ENCODE results near the gene DTNA. TPM values are rescaled to one million over a fixed set of nuclear protein-coding genes. Genes with fewer than 3 reads are reported as not detected.

DTNA gene
- polyA plus RNA-seq, 1 donor from 2014 or later = not detected

GRCh38 chr18:34800381-34800780, 90.3 kb downstream of the DTNA start:
- no peaks in the 10 kb centered on the region for H3K36me3 Mint-ChIP-seq
- peaks cover 1% of the 10 kb centered on the region for H3K27me3 Mint-ChIP-seq
- no peak overlapping the region for H3K27ac Mint-ChIP-seq
- H3K4me1 Mint-ChIP-seq = peaks cover 0 to 2% (median 0%) of the 10 kb centered on the region in 3 donors
- H3K4me3 Mint-ChIP-seq = no peak overlapping the region
- no peaks in the 10 kb centered on the region for H3K9me3 Mint-ChIP-seq

- no peak overlapping the region for H3K27ac Mint-ChIP-seq
- H3K36me3 Mint-ChIP-seq = no peaks in the 10 kb centered on the region
- H3K4me3 Mint-ChIP-seq = no peak overlapping the region
- peaks cover 0 to 2% (median 0%) of the 10 kb centered on the region in 3 donors for H3K4me1 Mint-ChIP-seq
- H3K9me3 Mint-ChIP-seq = no peaks in the 10 kb centered on the region
- peaks cover 1% of the 10 kb centered on the region for H3K27me3 Mint-ChIP-seq
Observed at GRCh38 chr18:34801774-34802173, 91.7 kb downstream of the DTNA start.

- H3K36me3 Mint-ChIP-seq = no peaks in the 10 kb centered on the region
- peaks cover 0 to 2% (median 0%) of the 10 kb centered on the region in 3 donors for H3K4me1 Mint-ChIP-seq
- no peak overlapping the region for H3K27ac Mint-ChIP-seq
- H3K9me3 Mint-ChIP-seq = no peaks in the 10 kb centered on the region
- H3K27me3 Mint-ChIP-seq = peaks cover 1% of the 10 kb centered on the region
- H3K4me3 Mint-ChIP-seq = no peak overlapping the region
Observed at GRCh38 chr18:34802959-34803358, 92.9 kb downstream of the DTNA start.

GRCh38 chr18:34803877-34804400, 93.8 kb downstream of the DTNA start:
- no peak overlapping the region for H3K4me3 Mint-ChIP-seq
- H3K27me3 Mint-ChIP-seq = peaks cover 1% of the 10 kb centered on the region
- H3K27ac Mint-ChIP-seq = no peak overlapping the region
- H3K4me1 Mint-ChIP-seq = peaks cover 0 to 2% (median 0%) of the 10 kb centered on the region in 3 donors
- H3K36me3 Mint-ChIP-seq = no peaks in the 10 kb centered on the region
- no peaks in the 10 kb centered on the region for H3K9me3 Mint-ChIP-seq

- Mint-ChIP-seq H3K4me3 (no peak overlapping the region), H3K9me3 (no peaks in the 10 kb centered on the region), H3K27ac (no peak overlapping the region), H3K4me1 (no peaks in the 10 kb centered on the region), H3K36me3 (no peaks in the 10 kb centered on the region), H3K27me3 (peaks cover 2% of the 10 kb centered on the region)
Observed at GRCh38 chr18:34805103-34805877, 95.2 kb downstream of the DTNA start.

GRCh38 chr18:34805878-34806351, 95.8 kb downstream of the DTNA start:
- Mint-ChIP-seq H3K4me3 (no peak overlapping the region), H3K36me3 (no peaks in the 10 kb centered on the region), H3K4me1 (no peaks in the 10 kb centered on the region), H3K27me3 (peaks cover 2% of the 10 kb centered on the region), H3K9me3 (no peaks in the 10 kb centered on the region), H3K27ac (no peak overlapping the region)

GRCh38 chr18:34806527-34806926, 96.4 kb downstream of the DTNA start:
- no peak overlapping the region for H3K4me3 Mint-ChIP-seq
- H3K36me3 Mint-ChIP-seq = no peaks in the 10 kb centered on the region
- H3K27ac Mint-ChIP-seq = no peak overlapping the region
- H3K9me3 Mint-ChIP-seq = no peaks in the 10 kb centered on the region
- H3K4me1 Mint-ChIP-seq = no peaks in the 10 kb centered on the region
- peaks cover 2% of the 10 kb centered on the region for H3K27me3 Mint-ChIP-seq

GRCh38 chr18:34807106-34807796, 97.2 kb downstream of the DTNA start:
- Mint-ChIP-seq H3K36me3 (no peaks in the 10 kb centered on the region), H3K4me1 (no peaks in the 10 kb centered on the region), H3K4me3 (no peak overlapping the region), H3K9me3 (no peaks in the 10 kb centered on the region), H3K27ac (no peak overlapping the region), H3K27me3 (peaks cover 2% of the 10 kb centered on the region)

GRCh38 chr18:34808389-34808788, 98.3 kb downstream of the DTNA start:
- Mint-ChIP-seq H3K9me3 (no peaks in the 10 kb centered on the region), H3K27me3 (peaks cover 2% of the 10 kb centered on the region), H3K27ac (no peak overlapping the region), H3K4me3 (no peak overlapping the region), H3K36me3 (no peaks in the 10 kb centered on the region), H3K4me1 (no peaks in the 10 kb centered on the region)

GRCh38 chr18:34809451-34810072, 99.5 kb downstream of the DTNA start:
- H3K4me1 Mint-ChIP-seq = no peaks in the 10 kb centered on the region
- H3K4me3 Mint-ChIP-seq = no peak overlapping the region
- H3K36me3 Mint-ChIP-seq = no peaks in the 10 kb centered on the region
- H3K27me3 Mint-ChIP-seq = peaks cover 2% of the 10 kb centered on the region
- no peaks in the 10 kb centered on the region for H3K9me3 Mint-ChIP-seq
- no peak overlapping the region for H3K27ac Mint-ChIP-seq

GRCh38 chr18:34816183-34816582, 106.1 kb downstream of the DTNA start:
- no peaks in the 10 kb centered on the region for H3K4me1 Mint-ChIP-seq
- H3K9me3 Mint-ChIP-seq = no peaks in the 10 kb centered on the region
- no peak overlapping the region for H3K4me3 Mint-ChIP-seq
- H3K36me3 Mint-ChIP-seq = no peaks in the 10 kb centered on the region
- H3K27ac Mint-ChIP-seq = no peak overlapping the region
- peaks cover 4% of the 10 kb centered on the region for H3K27me3 Mint-ChIP-seq

- H3K9me3 Mint-ChIP-seq = no peaks in the 10 kb centered on the region
- peaks cover 7% of the 10 kb centered on the region for H3K27me3 Mint-ChIP-seq
- H3K27ac Mint-ChIP-seq = no peak overlapping the region
- no peak overlapping the region for H3K4me3 Mint-ChIP-seq
- no peaks in the 10 kb centered on the region for H3K36me3 Mint-ChIP-seq
- no peaks in the 10 kb centered on the region for H3K4me1 Mint-ChIP-seq
Observed at GRCh38 chr18:34817636-34818035, 107.5 kb downstream of the DTNA start.

GRCh38 chr18:34818064-34818463, 108.0 kb downstream of the DTNA start:
- H3K36me3 Mint-ChIP-seq = no peaks in the 10 kb centered on the region
- no peak overlapping the region for H3K4me3 Mint-ChIP-seq
- H3K27ac Mint-ChIP-seq = no peak overlapping the region

GRCh38 chr18:34820360-34821065, 110.4 kb downstream of the DTNA start:
- H3K27ac Mint-ChIP-seq = no peak overlapping the region
- peaks cover 7% of the 10 kb centered on the region for H3K27me3 Mint-ChIP-seq
- H3K9me3 Mint-ChIP-seq = no peaks in the 10 kb centered on the region
- no peaks in the 10 kb centered on the region for H3K4me1 Mint-ChIP-seq
- H3K4me3 Mint-ChIP-seq = no peak overlapping the region
- no peaks in the 10 kb centered on the region for H3K36me3 Mint-ChIP-seq

More at GRCh38 chr18:34818064-34818463, 108.0 kb downstream of the DTNA start:
- Mint-ChIP-seq H3K9me3 (no peaks in the 10 kb centered on the region), H3K4me1 (no peaks in the 10 kb centered on the region), H3K27me3 (peaks cover 7% of the 10 kb centered on the region)
